Measurements from ENCODE around the gene RABL2A. TPM values are rescaled to one million over a fixed set of nuclear protein-coding genes. Genes with fewer than 3 reads are reported as not detected.

Gene RABL2A
- total and polyA plus RNA-seq, 4 donors, result 10.6 to 39.8 (median 19.5) TPM

- DNase-seq (no peak), ATAC-seq (ENCODE audit: insufficient read depth, low FRiP score) (no peak)
- Histone ChIP-seq H3K9ac (ENCODE audit: insufficient read depth in 1 of 2, low read length in 2 of 2) (no peak overlapping the region), H3K36me3 (ENCODE audit: control insufficient read depth in 4 of 4, insufficient read depth in 4 of 4, low read length in 4 of 4) (no peaks in the 10 kb centered on the region), H3K27ac (ENCODE audit: low read depth in 1 of 2, low read length in 1 of 2) (peak overlapping the region in 1 of 2 donors; percentile 26), H3K4me1 (ENCODE audit: control insufficient read depth in 5 of 5, insufficient read depth in 5 of 5, low read length in 5 of 5) (no peaks in the 10 kb centered on the region), H3K9me3 (ENCODE audit: control insufficient read depth in 4 of 4, insufficient read depth in 3 of 4, low read length in 3 of 4) (no peaks in the 10 kb centered on the region), H3K4me3 (no peak overlapping the region), H3K27me3 (ENCODE audit: control insufficient read depth in 3 of 3, insufficient read depth in 3 of 3, low read length in 2 of 3) (no peaks in the 10 kb centered on the region)
- 65 to 74% methylated on average over 9 of the region's 9 CpGs for WGBS, 2 donors
- TF ChIP-seq, protein P1, sequence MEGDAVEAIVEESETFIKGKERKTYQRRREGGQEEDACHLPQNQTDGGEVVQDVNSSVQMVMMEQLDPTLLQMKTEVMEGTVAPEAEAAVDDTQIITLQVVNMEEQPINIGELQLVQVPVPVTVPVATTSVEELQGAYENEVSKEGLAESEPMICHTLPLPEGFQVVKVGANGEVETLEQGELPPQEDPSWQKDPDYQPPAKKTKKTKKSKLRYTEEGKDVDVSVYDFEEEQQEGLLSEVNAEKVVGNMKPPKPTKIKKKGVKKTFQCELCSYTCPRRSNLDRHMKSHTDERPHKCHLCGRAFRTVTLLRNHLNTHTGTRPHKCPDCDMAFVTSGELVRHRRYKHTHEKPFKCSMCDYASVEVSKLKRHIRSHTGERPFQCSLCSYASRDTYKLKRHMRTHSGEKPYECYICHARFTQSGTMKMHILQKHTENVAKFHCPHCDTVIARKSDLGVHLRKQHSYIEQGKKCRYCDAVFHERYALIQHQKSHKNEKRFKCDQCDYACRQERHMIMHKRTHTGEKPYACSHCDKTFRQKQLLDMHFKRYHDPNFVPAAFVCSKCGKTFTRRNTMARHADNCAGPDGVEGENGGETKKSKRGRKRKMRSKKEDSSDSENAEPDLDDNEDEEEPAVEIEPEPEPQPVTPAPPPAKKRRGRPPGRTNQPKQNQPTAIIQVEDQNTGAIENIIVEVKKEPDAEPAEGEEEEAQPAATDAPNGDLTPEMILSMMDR (IDR thresholded peaks at IDR 0.05; ENCODE audit: control extremely low read depth, extremely low read depth), result no peak
Measured at GRCh38 chr2:113675875-113676274, 48.8 kb downstream of the RABL2A start.

DNA sequence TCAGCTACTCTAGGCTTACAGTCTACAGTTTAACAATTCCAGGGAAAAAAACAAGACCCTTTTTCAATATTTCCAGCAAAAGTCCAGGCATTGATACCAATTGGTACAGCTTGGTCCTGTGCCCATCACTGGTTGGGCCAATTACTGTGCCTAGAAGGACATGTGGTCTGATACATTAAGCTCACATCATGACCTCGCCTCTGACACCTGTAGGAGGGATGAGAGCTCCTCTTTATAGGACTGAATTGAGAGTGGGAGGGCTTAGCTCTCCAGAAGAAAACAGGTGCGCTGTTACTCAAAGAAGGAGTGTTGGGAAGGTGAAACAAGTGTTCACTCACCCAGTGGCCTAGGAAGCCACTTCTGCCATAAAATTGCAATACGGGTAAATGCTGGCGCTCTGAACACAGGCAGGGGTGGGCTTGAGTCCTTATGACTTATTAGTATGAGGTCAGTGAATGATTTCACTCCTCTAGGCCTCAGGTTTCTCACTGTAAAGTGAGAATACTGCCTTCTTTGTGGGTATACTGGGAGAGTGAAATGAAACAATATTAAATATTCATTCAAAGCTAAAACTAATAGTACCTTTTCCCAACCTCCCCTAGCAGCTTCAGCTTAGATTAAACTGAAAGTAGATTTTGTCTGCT, 49.7 kb downstream of the RABL2A start:
- Histone ChIP-seq H3K4me3 (no peak overlapping the region), H3K36me3 (ENCODE audit: control insufficient read depth in 4 of 4, insufficient read depth in 4 of 4, low read length in 4 of 4) (no peaks in the 10 kb centered on the region), H3K9ac (ENCODE audit: insufficient read depth in 1 of 2, low read length in 2 of 2) (no peak overlapping the region), H3K27me3 (ENCODE audit: control insufficient read depth in 3 of 3, insufficient read depth in 3 of 3, low read length in 2 of 3) (no peaks in the 10 kb centered on the region), H3K4me1 (ENCODE audit: control insufficient read depth in 5 of 5, insufficient read depth in 5 of 5, low read length in 5 of 5) (no peaks in the 10 kb centered on the region), H3K9me3 (ENCODE audit: control insufficient read depth in 4 of 4, insufficient read depth in 3 of 4, low read length in 3 of 4) (peaks cover 0 to 2% (median 0%) of the 10 kb centered on the region in 4 donors), H3K27ac (ENCODE audit: low read depth in 1 of 2, low read length in 1 of 2) (no peak overlapping the region)
- ATAC-seq (ENCODE audit: insufficient read depth, low FRiP score), result no peak
- no peak for DNase-seq
- WGBS, 2 donors, result 96 to 97% methylated on average over 4 of the region's 4 CpGs
- TF ChIP-seq, protein P1 (IDR thresholded peaks at IDR 0.05; ENCODE audit: control extremely low read depth, extremely low read depth), result no peak

- Histone ChIP-seq H3K27ac (ENCODE audit: low read depth in 1 of 2, low read length in 1 of 2) (no peak overlapping the region), H3K36me3 (ENCODE audit: control insufficient read depth in 4 of 4, insufficient read depth in 4 of 4, low read length in 4 of 4) (no peaks in the 10 kb centered on the region), H3K4me3 (no peak overlapping the region), H3K9me3 (ENCODE audit: control insufficient read depth in 4 of 4, insufficient read depth in 3 of 4, low read length in 3 of 4) (peaks cover 0 to 3% (median 0%) of the 10 kb centered on the region in 4 donors), H3K27me3 (ENCODE audit: control insufficient read depth in 3 of 3, insufficient read depth in 3 of 3, low read length in 2 of 3) (no peaks in the 10 kb centered on the region), H3K4me1 (ENCODE audit: control insufficient read depth in 5 of 5, insufficient read depth in 5 of 5, low read length in 5 of 5) (no peaks in the 10 kb centered on the region), H3K9ac (ENCODE audit: insufficient read depth in 1 of 2, low read length in 2 of 2) (no peak overlapping the region)
- 83 to 91% methylated on average over 2 of the region's 2 CpGs for WGBS, 2 donors
- no peak for ATAC-seq (ENCODE audit: insufficient read depth, low FRiP score)
- TF ChIP-seq, protein P1 (IDR thresholded peaks at IDR 0.05; ENCODE audit: control extremely low read depth, extremely low read depth), result no peak
- no peak for DNase-seq
Measured at GRCh38 chr2:113677330-113677729, 50.3 kb downstream of the RABL2A start.

DNA sequence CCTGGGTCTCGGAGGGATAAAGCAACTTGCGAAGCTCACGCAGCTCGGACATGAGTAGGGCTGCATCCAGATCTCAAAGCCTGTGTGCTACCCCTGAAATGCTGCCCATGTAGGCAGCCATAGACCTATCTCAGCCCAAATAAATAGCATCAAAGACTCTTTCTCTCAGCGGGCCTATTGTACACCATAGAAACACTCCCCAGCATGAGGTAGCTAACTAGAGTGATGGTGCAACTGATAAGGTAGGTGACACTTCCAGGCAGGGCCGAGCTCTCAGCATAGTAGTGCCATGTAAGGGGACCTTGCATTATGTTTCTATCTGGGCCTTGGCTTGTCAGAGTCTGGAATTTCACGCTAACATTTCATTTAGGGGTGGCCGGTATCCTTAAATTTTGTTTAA, 52.4 kb downstream of the RABL2A start:
- TF ChIP-seq, protein P1 (IDR thresholded peaks at IDR 0.05; ENCODE audit: control extremely low read depth, extremely low read depth), result no peak
- no peaks in the 10 kb centered on the region for H3K36me3 ChIP-seq (ENCODE audit: control insufficient read depth in 4 of 4, insufficient read depth in 4 of 4, low read length in 4 of 4)
- no peaks in the 10 kb centered on the region for H3K4me1 ChIP-seq (ENCODE audit: control insufficient read depth in 5 of 5, insufficient read depth in 5 of 5, low read length in 5 of 5)
- no peak overlapping the region for H3K9ac ChIP-seq (ENCODE audit: insufficient read depth in 1 of 2, low read length in 2 of 2)
- H3K27me3 ChIP-seq (ENCODE audit: control insufficient read depth in 3 of 3, insufficient read depth in 3 of 3, low read length in 2 of 3), result no peaks in the 10 kb centered on the region
- DNase-seq (no peak), ATAC-seq (ENCODE audit: insufficient read depth, low FRiP score) (no peak)
- H3K4me3 ChIP-seq, result no peak overlapping the region
- H3K9me3 ChIP-seq (ENCODE audit: control insufficient read depth in 4 of 4, insufficient read depth in 3 of 4, low read length in 3 of 4), result peaks cover 0 to 3% (median 0%) of the 10 kb centered on the region in 4 donors
- no peak overlapping the region for H3K27ac ChIP-seq (ENCODE audit: low read depth in 1 of 2, low read length in 1 of 2)
- 88 to 92% methylated on average over 8 of the region's 8 CpGs for WGBS, 2 donors
